ENCODE results near the gene HELZ2.
A peak's percentile ranks its signal among the peaks of the same experiment; 100 is the strongest.

The HELZ2 gene

GRCh38 chr20:63553933-63554290 is 20.1 kb downstream of the HELZ2 start, which contains the start of gene FNDC11:
FNDC11 (plus strand) TSS chr20:63554159; CDS start chr20:63555664, 1,505 bp downstream.
- no peak for DNase-seq (ENCODE audit: low read depth in 2 of 2)

GRCh38 chr20:63553251-63553932 is 20.6 kb downstream of the HELZ2 start:
- DNase-seq (ENCODE audit: low read depth in 2 of 2): peak; percentile 34 to 59

- no peak for DNase-seq (ENCODE audit: low read depth in 2 of 2)
These were observed 21.4 kb downstream of the HELZ2 start for GRCh38 chr20:63552481-63553249.

GRCh38 chr20:63551068-63551467 is 23.0 kb downstream of the HELZ2 start:
- no peak for DNase-seq (ENCODE audit: low read depth in 2 of 2)

- DNase-seq (ENCODE audit: low read depth in 2 of 2): no peak
These were observed 24.3 kb downstream of the HELZ2 start for GRCh38 chr20:63549679-63550282.

- no peak for DNase-seq (ENCODE audit: low read depth in 2 of 2)
These were observed 25.0 kb downstream of the HELZ2 start for GRCh38 chr20:63549019-63549418.

GRCh38 chr20:63548542-63548941 is 25.5 kb downstream of the HELZ2 start:
- no peak for DNase-seq (ENCODE audit: low read depth in 2 of 2)

- no peak for DNase-seq (ENCODE audit: low read depth in 2 of 2)
These were observed 26.1 kb downstream of the HELZ2 start, which contains the start of gene SRMS for GRCh38 chr20:63547725-63548480. SRMS (minus strand) TSS chr20:63547749; CDS start chr20:63547463, 286 bp downstream.

- DNase-seq (ENCODE audit: low read depth in 2 of 2): no peak
These were observed 26.9 kb downstream of the HELZ2 start for GRCh38 chr20:63546956-63547724.

GRCh38 chr20:63546256-63546955 is 27.6 kb downstream of the HELZ2 start:
- DNase-seq (ENCODE audit: low read depth in 2 of 2): no peak

GRCh38 chr20:63545814-63546213 is 28.2 kb downstream of the HELZ2 start:
- DNase-seq (ENCODE audit: low read depth in 2 of 2): no peak

- no peak for DNase-seq (ENCODE audit: low read depth in 2 of 2)
These were observed 29.0 kb downstream of the HELZ2 start for GRCh38 chr20:63544958-63545516.

GRCh38 chr20:63544241-63544957 is 29.6 kb downstream of the HELZ2 start:
- DNase-seq (ENCODE audit: low read depth in 2 of 2): no peak

GRCh38 chr20:63543733-63544132 is 30.3 kb downstream of the HELZ2 start:
- no peak for DNase-seq (ENCODE audit: low read depth in 2 of 2)

- DNase-seq (ENCODE audit: low read depth in 2 of 2): no peak
These were observed 30.9 kb downstream of the HELZ2 start for GRCh38 chr20:63543131-63543530.

GRCh38 chr20:63542696-63543095 is 31.3 kb downstream of the HELZ2 start:
- DNase-seq (ENCODE audit: low read depth in 2 of 2): no peak

GRCh38 chr20:63542031-63542559 is 31.9 kb downstream of the HELZ2 start:
- DNase-seq (ENCODE audit: low read depth in 2 of 2): no peak

GRCh38 chr20:63541371-63541770 is 32.7 kb downstream of the HELZ2 start:
- DNase-seq (ENCODE audit: low read depth in 2 of 2): no peak
